H1 (cell line): Measurements from ENCODE around the gene CACFD1.

ENCODE experiments used
- CTCF ChIP-seq, 3 experiments: IDR thresholded peaks; 1 replicate in 2 of 3; 2 replicates in 1 of 3; pipeline versions ENCODE4 v1.5.1 to v1.6.1; 2011; ENCODE audit warnings: low read length in 3 of 3, mild to moderate bottlenecking in 3 of 3, inconsistent platforms in 2 of 3, low read depth in 1 of 3, moderate library complexity in 1 of 3; ENCODE audit not compliant: insufficient read depth in 1 of 3; ENCODE audit errors: control extremely low read depth in 1 of 3
- EP300 ChIP-seq, 2 experiments: IDR thresholded peaks; 1 replicate in 1 of 2; 2 replicates in 1 of 2; pipeline ENCODE4 v1.6.1; 2011 to 2012; ENCODE audit warnings: low read depth in 2 of 2, low read length in 2 of 2, mild to moderate bottlenecking in 2 of 2, borderline replicate concordance in 1 of 2, inconsistent platforms in 1 of 2, moderate library complexity in 1 of 2
- POLR2A ChIP-seq, 2 experiments: IDR thresholded peaks; 1 replicate in 1 of 2; 2 replicates in 1 of 2; pipeline ENCODE4 v1.6.1; 2011; ENCODE audit warnings: low read depth in 2 of 2, low read length in 2 of 2, mild to moderate bottlenecking in 2 of 2; ENCODE audit errors: control extremely low read depth in 1 of 2
- SP1 ChIP-seq: IDR thresholded peaks from 2 replicates; pipeline ENCODE4 v1.6.1; 2011; ENCODE audit warnings: low read depth, low read length

- TF ChIP-seq EP300 (IDR thresholded peaks at IDR 0.05; ENCODE audit: borderline replicate concordance in 1 of 2, low read depth in 2 of 2, low read length in 2 of 2), result no peak
- no peak for TF ChIP-seq SP1
- no peak for TF ChIP-seq CTCF (IDR thresholded peaks at IDR 0.05; ENCODE audit: control extremely low read depth in 1 of 3, insufficient read depth in 1 of 3, low read depth in 1 of 3, low read length in 3 of 3)
- TF ChIP-seq POLR2A (IDR thresholded peaks at IDR 0.05; ENCODE audit: control extremely low read depth in 1 of 2, low read depth in 2 of 2, low read length in 2 of 2), result no peak
Observed at GRCh38 chr9:133445293-133445969, 14.3 kb upstream of the CACFD1 start.
